ENCODE measurements around the gene C4orf50.
"Not testable (repeated sequence)": the region's sequence is repeated elsewhere in the genome, so short reads cannot be mapped to it uniquely, and the experiment has no call there.

The C4orf50 gene

DNA sequence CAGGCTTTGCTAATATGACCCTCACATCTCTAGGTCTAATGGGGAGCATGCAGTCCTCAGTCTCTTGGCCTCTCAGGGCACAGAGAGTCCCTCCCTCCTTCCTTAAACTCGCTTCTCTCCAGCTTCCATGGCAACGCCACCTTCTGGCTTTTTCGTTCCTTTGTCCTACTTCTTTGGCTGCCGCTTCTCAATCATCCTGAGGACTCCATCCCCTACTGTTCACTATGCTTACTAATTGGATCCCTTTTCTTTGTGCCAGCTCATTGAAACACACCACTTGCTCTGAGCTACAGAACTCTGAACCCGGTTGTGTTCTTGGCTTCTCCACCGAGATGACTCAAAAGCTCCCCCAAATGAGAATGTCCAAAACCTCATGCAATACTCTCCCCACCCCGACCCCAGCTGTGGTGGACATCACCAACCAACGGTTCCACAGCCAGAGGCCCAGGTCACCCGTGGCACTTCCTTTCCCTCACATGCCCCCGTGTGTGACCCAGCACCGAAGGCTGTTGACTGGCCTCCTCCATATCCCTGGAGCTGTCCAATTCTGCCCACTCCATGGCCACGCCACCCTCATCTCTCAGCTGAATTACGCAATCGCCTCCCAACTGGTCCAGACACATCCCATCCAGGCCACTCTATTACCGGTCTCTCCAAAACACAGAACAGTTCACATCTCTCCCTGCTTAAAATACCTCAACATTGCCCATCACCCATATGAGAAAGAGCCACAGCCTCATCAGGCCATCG lies 160.0 kb downstream of the C4orf50 start:
- DNase-seq (ENCODE audit: low spot score): no peak

DNA sequence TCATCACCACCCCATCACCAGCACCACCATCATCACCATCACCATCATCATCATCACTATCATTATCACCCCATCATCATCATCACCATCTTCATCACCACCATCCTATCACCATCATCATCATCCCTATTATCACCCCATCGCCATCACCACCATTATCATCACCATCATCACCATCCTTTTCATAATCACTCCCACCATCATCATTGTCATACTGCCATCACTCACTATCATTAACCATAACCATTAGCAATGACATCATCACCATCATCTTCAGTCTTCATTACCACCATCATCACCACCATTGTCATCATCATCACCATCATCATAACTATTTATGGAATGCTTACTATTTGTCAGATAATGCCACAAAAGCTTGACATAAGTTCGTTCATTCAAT lies 161.0 kb downstream of the C4orf50 start:
- DNase-seq (ENCODE audit: low spot score): no peak

DNA sequence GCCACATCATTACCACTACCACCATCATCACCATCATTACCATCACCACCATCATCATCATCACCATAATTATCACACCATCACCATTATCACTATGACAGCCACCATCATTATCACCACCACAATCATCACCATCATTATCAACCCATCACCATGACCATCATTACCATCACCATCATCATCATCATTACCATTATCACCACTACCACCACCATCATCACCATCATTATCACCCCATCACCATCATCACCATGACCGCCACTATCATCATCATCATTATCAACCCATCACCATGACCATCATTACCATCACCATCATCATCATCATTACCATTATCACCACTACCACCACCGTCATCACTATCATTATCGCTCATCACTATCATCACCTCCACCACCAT lies 161.9 kb downstream of the C4orf50 start:
- DNase-seq (ENCODE audit: low spot score): not testable (repeated sequence)

DNA sequence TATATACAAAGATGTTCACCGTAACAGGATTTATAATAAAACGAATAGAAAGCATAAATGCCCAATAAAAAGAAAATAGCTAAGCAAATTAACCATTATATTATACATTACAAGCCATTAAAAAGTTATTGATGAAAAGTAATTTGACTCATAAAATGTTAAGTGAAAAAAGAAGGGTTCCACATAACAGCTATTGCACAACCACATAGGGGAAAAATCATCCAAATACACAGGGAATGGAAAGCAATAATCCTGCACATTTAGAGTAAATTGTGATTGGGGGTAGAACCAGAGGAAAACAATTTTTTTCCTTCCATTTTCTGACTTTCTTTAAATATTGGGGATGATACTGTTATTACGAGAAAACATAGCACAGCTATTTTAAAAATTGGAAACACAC lies 163.3 kb downstream of the C4orf50 start:
- no peak for DNase-seq (ENCODE audit: low spot score)

DNA sequence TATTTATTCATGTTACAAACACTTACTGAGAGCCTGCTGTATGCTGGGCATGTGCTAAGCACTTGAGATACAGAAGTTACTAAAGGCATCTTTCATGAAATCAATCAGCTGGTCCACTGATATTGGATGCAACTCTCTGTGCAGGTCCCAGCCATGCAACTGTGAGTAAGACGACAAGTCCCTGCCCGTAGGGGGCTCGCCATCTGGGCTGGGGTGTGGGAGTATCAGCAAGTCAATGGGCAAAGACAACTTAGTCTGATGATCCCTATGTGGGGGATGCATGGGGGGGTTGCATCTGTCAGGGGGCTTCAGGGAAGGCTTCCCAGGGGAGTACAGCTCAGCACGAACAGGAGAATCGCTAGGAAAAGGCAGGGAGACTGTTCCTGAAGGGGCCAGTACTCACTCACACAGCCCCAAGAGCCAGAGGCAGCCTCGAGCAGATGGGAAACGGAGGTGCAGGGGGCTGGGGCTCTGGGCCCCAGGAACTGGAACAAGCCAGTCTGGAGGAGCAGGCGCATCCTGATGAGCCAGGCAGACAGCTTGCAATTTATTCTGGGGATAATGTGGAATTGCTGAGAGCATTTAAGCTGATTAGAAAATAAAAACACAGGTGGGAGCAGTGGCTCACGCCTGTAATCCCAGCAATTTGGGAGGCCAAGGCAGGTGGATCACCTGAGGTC lies 165.6 kb downstream of the C4orf50 start:
- DNase-seq (ENCODE audit: low spot score): no peak

DNA sequence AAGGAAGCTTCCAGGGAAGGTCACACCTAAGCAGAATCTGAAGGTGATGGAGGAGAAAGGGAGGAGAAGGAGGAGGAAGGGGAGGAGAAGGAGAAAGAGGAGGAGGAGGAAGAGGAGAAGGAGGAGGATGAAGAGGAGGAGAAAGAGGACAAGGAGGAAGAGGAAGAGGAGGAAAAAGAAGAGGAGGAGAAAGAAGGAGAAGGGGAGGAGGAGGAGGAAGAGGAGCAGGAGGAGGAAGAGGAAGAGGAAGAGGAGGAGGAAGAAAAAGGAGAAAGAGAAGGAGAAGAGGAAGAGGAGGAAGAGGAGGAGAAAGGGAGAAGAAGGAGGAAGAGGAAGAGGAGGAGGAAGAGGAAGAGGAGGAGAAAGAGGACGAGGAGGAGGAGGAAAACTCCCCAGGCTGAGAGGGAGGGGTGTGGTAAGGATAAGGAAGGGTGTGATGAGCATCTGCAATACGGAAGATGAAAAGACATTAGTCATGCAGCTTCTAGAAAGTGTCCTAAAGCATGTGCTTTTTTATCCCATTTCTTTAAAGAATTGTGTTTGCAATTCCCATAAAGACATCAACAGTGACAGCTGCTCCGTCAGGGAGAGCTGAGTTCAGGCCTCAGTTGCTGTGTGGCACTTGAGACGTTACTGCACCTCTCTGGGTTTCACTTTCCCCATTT lies 166.5 kb downstream of the C4orf50 start:
- no peak for DNase-seq (ENCODE audit: low spot score)

Measured in left forelimb (tissue), 1 donor.